ENCODE measurements around the gene ZBTB7C.

ZBTB7C gene

DNA sequence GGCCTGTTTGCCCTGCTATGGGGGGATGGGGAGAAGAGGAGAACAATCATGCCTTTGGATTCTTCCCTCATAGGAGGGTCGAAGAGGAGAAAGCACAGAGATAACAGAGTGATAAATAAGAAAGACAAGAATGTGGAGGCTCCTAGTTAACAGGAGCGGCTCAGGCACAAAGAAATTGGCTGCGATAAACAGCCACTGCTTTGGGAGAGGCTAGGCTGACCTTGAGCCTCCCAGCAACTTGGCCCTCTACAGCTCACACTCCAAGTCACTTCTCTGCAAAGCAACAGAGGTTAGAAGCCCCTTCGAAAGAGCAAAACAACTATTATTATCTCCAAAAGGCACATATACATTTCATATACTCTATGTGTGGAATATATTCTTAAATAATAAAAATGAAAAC, 69.5 kb downstream of the ZBTB7C start:
- no peaks in the 10 kb centered on the region for H3K9me3 ChIP-seq (ENCODE audit: insufficient read depth, low read length)

GRCh38 chr18:48338915-48339314, 70.3 kb downstream of the ZBTB7C start:
- no peak overlapping the region for H2AFZ ChIP-seq (ENCODE audit: low read depth, low read length, severe bottlenecking)
- H4K20me1 ChIP-seq (ENCODE audit: low read depth, low read length), result no peaks in the 10 kb centered on the region
- no peaks in the 10 kb centered on the region for H3K27me3 ChIP-seq (ENCODE audit: low read length)
- no peak overlapping the region for H3K4me2 ChIP-seq (ENCODE audit: low read depth, low read length, poor library complexity, severe bottlenecking)
- no peak for TF ChIP-seq EZH2phosphoT487 (conservative IDR thresholded peaks at IDR 0.05; ENCODE audit: low read length)
- no peak for TF ChIP-seq CTCF (IDR thresholded peaks at IDR 0.05; ENCODE audit: insufficient read depth, low read length, poor library complexity, severe bottlenecking)
- no peaks in the 10 kb centered on the region for H3K9me2 ChIP-seq (replicated peaks; ENCODE audit: insufficient read depth, low read length)
- H3K4me3 ChIP-seq (ENCODE audit: insufficient read depth, low read length, poor library complexity, severe bottlenecking), result no peak overlapping the region
- no peaks in the 10 kb centered on the region for H3F3A ChIP-seq (ENCODE audit: insufficient read depth)
- H3K79me2 ChIP-seq (ENCODE audit: insufficient read depth, low read length), result no peaks in the 10 kb centered on the region
- H3K9ac ChIP-seq (ENCODE audit: low read length), result no peak overlapping the region
- no peak overlapping the region for H3K27ac ChIP-seq (ENCODE audit: low read depth, low read length)
- H3K36me3 ChIP-seq (ENCODE audit: low read length), result no peaks in the 10 kb centered on the region
- H3K9me3 ChIP-seq (ENCODE audit: insufficient read depth, low read length), result no peaks in the 10 kb centered on the region

More for the DNA sequence above, 69.5 kb downstream of the ZBTB7C start:
- Histone ChIP-seq H3K27ac (ENCODE audit: low read depth, low read length) (no peak overlapping the region), H3K27me3 (ENCODE audit: low read length) (no peaks in the 10 kb centered on the region), H3K9ac (ENCODE audit: low read length) (no peak overlapping the region), H4K20me1 (ENCODE audit: low read depth, low read length) (no peaks in the 10 kb centered on the region), H3K79me2 (ENCODE audit: insufficient read depth, low read length) (no peaks in the 10 kb centered on the region), H3F3A (ENCODE audit: insufficient read depth) (no peaks in the 10 kb centered on the region), H3K4me3 (ENCODE audit: insufficient read depth, low read length, poor library complexity, severe bottlenecking) (no peak overlapping the region), H3K9me2 (replicated peaks; ENCODE audit: insufficient read depth, low read length) (no peaks in the 10 kb centered on the region), H3K4me2 (ENCODE audit: low read depth, low read length, poor library complexity, severe bottlenecking) (no peak overlapping the region), H2AFZ (ENCODE audit: low read depth, low read length, severe bottlenecking) (no peak overlapping the region), H3K36me3 (ENCODE audit: low read length) (no peaks in the 10 kb centered on the region)
- TF ChIP-seq CTCF (IDR thresholded peaks at IDR 0.05; ENCODE audit: insufficient read depth, low read length, poor library complexity, severe bottlenecking) (no peak), EZH2phosphoT487 (conservative IDR thresholded peaks at IDR 0.05; ENCODE audit: low read length) (no peak)

GRCh38 chr18:48337053-48337452, 72.1 kb downstream of the ZBTB7C start:
- H3K9me2 ChIP-seq (replicated peaks; ENCODE audit: insufficient read depth, low read length), result no peaks in the 10 kb centered on the region
- no peaks in the 10 kb centered on the region for H3K27me3 ChIP-seq (ENCODE audit: low read length)
- no peak overlapping the region for H3K4me3 ChIP-seq (ENCODE audit: insufficient read depth, low read length, poor library complexity, severe bottlenecking)
- H4K20me1 ChIP-seq (ENCODE audit: low read depth, low read length), result no peaks in the 10 kb centered on the region
- no peaks in the 10 kb centered on the region for H3F3A ChIP-seq (ENCODE audit: insufficient read depth)
- H2AFZ ChIP-seq (ENCODE audit: low read depth, low read length, severe bottlenecking), result no peak overlapping the region
- no peak overlapping the region for H3K4me2 ChIP-seq (ENCODE audit: low read depth, low read length, poor library complexity, severe bottlenecking)
- TF ChIP-seq EZH2phosphoT487 (conservative IDR thresholded peaks at IDR 0.05; ENCODE audit: low read length) (no peak), CTCF (IDR thresholded peaks at IDR 0.05; ENCODE audit: insufficient read depth, low read length, poor library complexity, severe bottlenecking) (no peak)
- no peak overlapping the region for H3K9ac ChIP-seq (ENCODE audit: low read length)
- H3K9me3 ChIP-seq (ENCODE audit: insufficient read depth, low read length), result no peaks in the 10 kb centered on the region
- no peak overlapping the region for H3K27ac ChIP-seq (ENCODE audit: low read depth, low read length)
- H3K79me2 ChIP-seq (ENCODE audit: insufficient read depth, low read length), result no peaks in the 10 kb centered on the region
- no peaks in the 10 kb centered on the region for H3K36me3 ChIP-seq (ENCODE audit: low read length)

Measured in SU-DHL-6 (cell line).